Measurements from ENCODE around the gene TASP1. TPM values are rescaled to one million over a fixed set of nuclear protein-coding genes. Genes with fewer than 3 reads are reported as not detected.

The TASP1 gene
- total and polyA plus RNA-seq, 12 donors: 3.6 to 13.0 (median 9.6) TPM

DNA sequence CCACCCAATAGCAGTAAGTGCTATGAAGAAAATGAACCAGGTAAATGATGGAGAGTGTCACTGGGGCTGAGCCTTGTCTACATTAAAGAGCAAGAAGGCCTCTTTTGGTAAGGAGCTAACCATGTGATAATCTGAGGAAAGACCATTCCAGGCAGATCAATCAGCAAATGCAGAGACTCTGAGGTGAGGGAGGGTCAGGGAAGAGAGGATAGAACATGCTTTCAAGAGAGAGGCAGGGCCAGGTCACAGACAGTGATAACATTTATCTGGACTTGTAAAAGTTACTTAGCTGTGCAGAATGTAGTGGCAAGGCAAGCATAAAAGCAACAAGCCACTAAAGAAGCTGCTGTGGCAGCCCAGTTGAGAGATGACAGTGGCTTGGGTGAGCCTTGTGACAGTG lies 197.3 kb downstream of the TASP1 start:
- intact Hi-C loops (cut with DNase I): no loop called here

DNA sequence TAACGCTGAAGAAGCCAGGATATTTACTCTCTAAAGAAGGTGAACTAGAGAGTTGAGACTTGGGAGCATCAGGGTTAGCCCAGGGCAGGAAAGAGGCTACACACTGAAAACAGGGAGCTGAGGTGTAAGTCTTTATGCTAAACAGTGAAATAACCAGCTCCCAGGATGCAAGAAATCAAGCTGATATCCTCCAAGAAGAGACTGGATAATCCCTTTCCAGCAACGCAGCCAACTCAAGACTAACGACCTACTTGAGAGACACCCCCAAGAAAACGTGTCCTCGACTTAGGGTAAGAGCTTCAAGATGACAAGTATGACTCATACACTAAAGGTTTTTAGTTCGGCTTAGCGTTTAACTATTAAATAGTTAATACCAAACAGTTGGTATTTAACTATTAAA lies 202.2 kb downstream of the TASP1 start:
- WGBS, 4 donors: 84 to 90% (median 88%) methylated on average over 7 of the region's 7 CpGs
- H3K4me3 ChIP-seq: no peak overlapping the region

More for the DNA sequence above, 197.3 kb downstream of the TASP1 start:
- Histone ChIP-seq H3K9me3 (replicated peaks in 1 of 3) (peaks cover 0 to 6% (median 0%) of the 10 kb centered on the region in 3 donors), H3K27me3 (no peaks in the 10 kb centered on the region), H3K4me3 (no peak overlapping the region), H3K27ac (no peak overlapping the region), H3K36me3 (replicated peaks in 1 of 2) (no peaks in the 10 kb centered on the region), H3K4me1 (replicated peaks in 1 of 2) (no peaks in the 10 kb centered on the region)
- no peak for DNase-seq
- no peak for TF ChIP-seq POLR2A (IDR thresholded peaks at IDR 0.05)
- TF ChIP-seq, protein P1, sequence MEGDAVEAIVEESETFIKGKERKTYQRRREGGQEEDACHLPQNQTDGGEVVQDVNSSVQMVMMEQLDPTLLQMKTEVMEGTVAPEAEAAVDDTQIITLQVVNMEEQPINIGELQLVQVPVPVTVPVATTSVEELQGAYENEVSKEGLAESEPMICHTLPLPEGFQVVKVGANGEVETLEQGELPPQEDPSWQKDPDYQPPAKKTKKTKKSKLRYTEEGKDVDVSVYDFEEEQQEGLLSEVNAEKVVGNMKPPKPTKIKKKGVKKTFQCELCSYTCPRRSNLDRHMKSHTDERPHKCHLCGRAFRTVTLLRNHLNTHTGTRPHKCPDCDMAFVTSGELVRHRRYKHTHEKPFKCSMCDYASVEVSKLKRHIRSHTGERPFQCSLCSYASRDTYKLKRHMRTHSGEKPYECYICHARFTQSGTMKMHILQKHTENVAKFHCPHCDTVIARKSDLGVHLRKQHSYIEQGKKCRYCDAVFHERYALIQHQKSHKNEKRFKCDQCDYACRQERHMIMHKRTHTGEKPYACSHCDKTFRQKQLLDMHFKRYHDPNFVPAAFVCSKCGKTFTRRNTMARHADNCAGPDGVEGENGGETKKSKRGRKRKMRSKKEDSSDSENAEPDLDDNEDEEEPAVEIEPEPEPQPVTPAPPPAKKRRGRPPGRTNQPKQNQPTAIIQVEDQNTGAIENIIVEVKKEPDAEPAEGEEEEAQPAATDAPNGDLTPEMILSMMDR (IDR thresholded peaks at IDR 0.05): no peak

DNA sequence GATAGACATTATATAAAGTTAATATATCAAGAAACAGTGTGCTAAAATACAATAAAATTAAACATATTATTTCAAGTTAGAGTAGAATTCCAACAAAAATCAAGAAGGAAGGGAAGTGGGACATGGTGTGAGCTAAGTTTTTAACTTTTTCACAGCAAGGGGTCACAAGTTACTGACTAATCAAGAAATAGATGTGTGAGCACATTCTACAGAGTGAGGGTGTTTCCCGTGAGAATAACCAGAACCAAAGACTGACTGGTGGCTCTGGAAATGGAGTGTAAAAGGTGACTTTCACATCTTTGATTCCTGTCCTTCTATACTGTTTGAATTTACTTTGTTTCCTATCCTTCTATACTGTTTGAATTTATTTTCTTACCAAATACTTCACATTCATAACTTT lies 206.6 kb downstream of the TASP1 start:
- intact Hi-C loops (cut with DNase I): no loop called here
- TF ChIP-seq, protein P1 (IDR thresholded peaks at IDR 0.05): no peak
- no peak for TF ChIP-seq POLR2A (IDR thresholded peaks at IDR 0.05)
- Histone ChIP-seq H3K27me3 (no peaks in the 10 kb centered on the region), H3K27ac (no peak overlapping the region), H3K4me1 (replicated peaks in 1 of 2) (no peaks in the 10 kb centered on the region), H3K36me3 (replicated peaks in 1 of 2) (peaks cover 0 to 5% of the 10 kb centered on the region in 2 donors), H3K4me3 (no peak overlapping the region), H3K9me3 (replicated peaks in 1 of 3) (no peaks in the 10 kb centered on the region)
- WGBS, 4 donors: 88 to 93% (median 91%) methylated on average over 1 of the region's 1 CpG
- no peak for DNase-seq

More for the DNA sequence above, 202.2 kb downstream of the TASP1 start:
- H3K27me3 ChIP-seq: no peaks in the 10 kb centered on the region
- peaks cover 0 to 5% of the 10 kb centered on the region in 2 donors for H3K36me3 ChIP-seq (replicated peaks in 1 of 2)
- H3K9me3 ChIP-seq (replicated peaks in 1 of 3): peaks cover 0 to 6% (median 0%) of the 10 kb centered on the region in 3 donors
- H3K27ac ChIP-seq: no peak overlapping the region
- intact Hi-C loops (cut with DNase I): no loop called here
- no peaks in the 10 kb centered on the region for H3K4me1 ChIP-seq (replicated peaks in 1 of 2)
- TF ChIP-seq POLR2A (IDR thresholded peaks at IDR 0.05): no peak
- TF ChIP-seq, protein P1 (IDR thresholded peaks at IDR 0.05): no peak
- no peak for DNase-seq

DNA sequence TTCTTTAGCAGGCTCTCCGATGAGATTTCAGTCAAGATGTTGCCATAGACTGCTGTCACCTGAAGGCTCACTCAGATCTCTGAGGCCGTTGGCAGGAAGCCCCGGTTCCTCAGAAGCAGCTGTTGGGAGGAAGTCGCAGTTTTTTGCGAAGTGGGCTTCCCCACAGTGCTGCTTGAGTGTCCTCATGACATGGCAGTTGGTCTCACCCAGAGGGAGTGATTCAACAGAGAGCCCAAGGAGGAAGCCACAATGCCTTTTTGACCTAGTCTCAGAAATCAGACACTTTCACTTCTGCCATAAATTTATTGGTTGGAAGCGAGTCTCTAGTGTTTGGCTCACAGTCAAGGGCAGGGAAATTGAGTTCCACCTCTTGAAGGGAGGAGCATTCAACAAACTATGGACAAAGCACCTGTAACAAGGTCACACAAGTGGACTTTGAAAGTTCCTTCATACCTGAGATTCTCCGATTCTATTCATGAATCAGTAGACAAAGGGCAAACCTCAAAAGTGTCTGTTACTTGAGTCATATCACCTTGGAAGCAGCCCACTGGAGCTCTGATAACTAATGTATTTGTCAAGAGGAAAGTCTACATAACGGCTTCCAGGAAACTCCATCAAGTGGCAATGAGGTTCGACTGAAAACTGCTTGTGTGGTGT lies 208.3 kb downstream of the TASP1 start:
- intact Hi-C loops (cut with DNase I): no loop called here
- Histone ChIP-seq H3K4me1 (replicated peaks in 1 of 2) (no peaks in the 10 kb centered on the region), H3K4me3 (no peak overlapping the region), H3K27ac (no peak overlapping the region), H3K36me3 (replicated peaks in 1 of 2) (peaks cover 0 to 5% of the 10 kb centered on the region in 2 donors), H3K27me3 (no peaks in the 10 kb centered on the region), H3K9me3 (replicated peaks in 1 of 3) (no peaks in the 10 kb centered on the region)
- 70 to 79% (median 73%) methylated on average over 8 to 9 of the region's 9 CpGs for WGBS, 4 donors
- TF ChIP-seq, protein P1 (IDR thresholded peaks at IDR 0.05): no peak
- no peak for TF ChIP-seq POLR2A (IDR thresholded peaks at IDR 0.05)
- DNase-seq: no peak
